Liver (tissue), 9 donors: ENCODE data around the gene E2F8. TPM values are rescaled to one million over a fixed set of nuclear protein-coding genes. Genes with fewer than 3 reads are reported as not detected.

ENCODE experiments used
- DNase-seq: peaks from one replicate; pipeline ENCODE4 v3.0.0-alpha.2; 2017; ENCODE audit warnings: low spot score
- H3K27ac ChIP-seq, 2 donors: one replicate each; pipeline ENCODE4 v1.7.0; 2013; ENCODE audit warnings: inconsistent platforms in 2 of 2, low read length in 2 of 2, control low read depth in 1 of 2, low read depth in 1 of 2, mild to moderate bottlenecking in 1 of 2
- H3K27me3 ChIP-seq, 4 donors: one replicate each; pipeline versions ENCODE4 v1.6.1 to v1.7.0; 2013; ENCODE audit warnings: low read length in 3 of 4, inconsistent platforms in 1 of 4, mild to moderate bottlenecking in 1 of 4, moderate library complexity in 1 of 4; ENCODE audit not compliant: control insufficient read depth in 4 of 4, insufficient read depth in 4 of 4
- H3K36me3 ChIP-seq, 4 donors: one replicate each; pipeline versions ENCODE4 v1.6.1 to v1.7.0; 2013; ENCODE audit warnings: low read length in 3 of 4, mild to moderate bottlenecking in 3 of 4, low read depth in 1 of 4, moderate library complexity in 1 of 4; ENCODE audit not compliant: control insufficient read depth in 4 of 4, insufficient read depth in 3 of 4
- H3K4me1 ChIP-seq, 4 donors: one replicate each; pipeline versions ENCODE4 v1.6.1 to v1.7.0; 2013; ENCODE audit warnings: low read length in 3 of 4, mild to moderate bottlenecking in 3 of 4, moderate library complexity in 1 of 4; ENCODE audit not compliant: control insufficient read depth in 4 of 4, insufficient read depth in 4 of 4
- H3K4me3 ChIP-seq, 3 donors: one replicate each; pipeline versions ENCODE4 v1.6.1 to v1.7.0; 2013; ENCODE audit warnings: low read length in 3 of 3, control low read depth in 1 of 3, low read depth in 1 of 3, mild to moderate bottlenecking in 1 of 3
- H3K9ac ChIP-seq, 2 donors: one replicate each; pipeline ENCODE4 v1.7.0; 2013; ENCODE audit warnings: low read length in 2 of 2, mild to moderate bottlenecking in 2 of 2, moderate library complexity in 2 of 2, control low read depth in 1 of 2, low read depth in 1 of 2
- H3K9me3 ChIP-seq, 4 donors: one replicate each; pipeline versions ENCODE4 v1.6.1 to v1.7.0; 2013; ENCODE audit warnings: low read length in 3 of 4; ENCODE audit not compliant: control insufficient read depth in 4 of 4
- EGR1 ChIP-seq, 2 donors: IDR thresholded peaks; 2 replicates each; pipeline ENCODE4 v1.6.1; 2016 to 2018; ENCODE audit warnings: antibody characterized with exemption in 2 of 2, low read depth in 2 of 2
- FOXA1 ChIP-seq: IDR thresholded peaks from 2 replicates; pipeline ENCODE4 v1.6.1; 2016; ENCODE audit warnings: antibody characterized with exemption
- FOXA2 ChIP-seq: IDR thresholded peaks from 2 replicates; pipeline ENCODE4 v1.6.1; 2016; ENCODE audit warnings: antibody characterized with exemption
- HNF4A ChIP-seq, 2 donors: conservative IDR thresholded peaks; 2 replicates each; pipeline ENCODE4 v1.6.1; 2016; ENCODE audit warnings: antibody characterized with exemption in 2 of 2, mild to moderate bottlenecking in 2 of 2
- JUND ChIP-seq, 2 donors: IDR thresholded peaks; 2 replicates each; pipeline ENCODE4 v1.6.1; 2016; ENCODE audit warnings: antibody characterized with exemption in 2 of 2
- RAD21 ChIP-seq, 2 donors: IDR thresholded peaks; 2 replicates each; pipeline ENCODE4 v1.6.1; 2016; ENCODE audit warnings: antibody characterized with exemption in 2 of 2, mild to moderate bottlenecking in 2 of 2
- RXRA ChIP-seq, 2 donors: IDR thresholded peaks; 2 replicates each; pipeline ENCODE4 v1.6.1; 2017 to 2018; ENCODE audit warnings: antibody characterized with exemption in 2 of 2, mild to moderate bottlenecking in 1 of 2
- SP1 ChIP-seq: IDR thresholded peaks from 2 replicates; pipeline ENCODE4 v1.6.1; 2018; ENCODE audit warnings: antibody characterized with exemption, mild to moderate bottlenecking
- TAF1 ChIP-seq: conservative IDR thresholded peaks from 2 replicates; pipeline ENCODE4 v1.6.1; 2016; ENCODE audit warnings: antibody characterized with exemption, mild to moderate bottlenecking
- YY1 ChIP-seq: IDR thresholded peaks from 2 replicates; pipeline ENCODE4 v1.6.1; 2016; ENCODE audit warnings: antibody characterized with exemption, mild to moderate bottlenecking
- WGBS: extraction: QIAGEN DNeasy Blood & Tissue Kit; methylation state at CpG from one replicate; pipeline ENCODE4 v1.1.7; 2013; 5-methylcytosine and 5-hydroxymethylcytosine counted together
- polyA plus RNA-seq, 2 donors: library from polyadenylated mRNA; stranded (reverse) in 1 of 2; unstranded in 1 of 2; fragments of 200-250 nt in 1 of 2; fragments of >200 nt in 1 of 2; fragmentation: Nextera tagmentation in 1 of 2; extraction: Ambion mirVana in 1 of 2; gene quantifications; one replicate each; pipeline versions ENCODE4 v1.2.1 to v1.2.3, GENCODE V29; 2013 to 2015
- total RNA-seq, 2 donors: library from RNA; depleted of rRNA; stranded (reverse); fragments of >200 nt; gene quantifications; one replicate each; pipeline ENCODE4 v1.2.3, GENCODE V29; 2014
- TF ChIP-seq, protein P1 (sequence below): IDR thresholded peaks from 2 replicates; pipeline ENCODE4 v1.6.1; 2016; ENCODE audit warnings: antibody characterized with exemption
- TF ChIP-seq, protein P2 (sequence below): IDR thresholded peaks from 2 replicates; pipeline ENCODE4 v1.6.1; 2016; ENCODE audit warnings: antibody characterized with exemption
- TF ChIP-seq, protein P3 (sequence below): IDR thresholded peaks from 2 replicates; pipeline ENCODE4 v1.6.1; 2016; ENCODE audit warnings: antibody characterized with exemption, mild to moderate bottlenecking
- TF ChIP-seq, protein P4 (sequence below): IDR thresholded peaks from 2 replicates; pipeline ENCODE4 v1.6.1; 2016; ENCODE audit warnings: antibody characterized with exemption
- TF ChIP-seq, protein P5 (sequence below): fragments of 150-350 bp; IDR thresholded peaks from 2 replicates; pipeline ENCODE4 v1.5.1; 2017; ENCODE audit warnings: improper control_type of control experiment, low read depth, low read length; ENCODE audit not compliant: missing input control
- donor health status: healthy.
- donor health status: healthy.
- donor health status: healthy.
- donor health status: healthy.
- donor health status: healthy.

E2F8 gene
- total and polyA plus RNA-seq, 4 donors: 0.14 to 9.6 (median 0.66) TPM; not detected in 1

DNA sequence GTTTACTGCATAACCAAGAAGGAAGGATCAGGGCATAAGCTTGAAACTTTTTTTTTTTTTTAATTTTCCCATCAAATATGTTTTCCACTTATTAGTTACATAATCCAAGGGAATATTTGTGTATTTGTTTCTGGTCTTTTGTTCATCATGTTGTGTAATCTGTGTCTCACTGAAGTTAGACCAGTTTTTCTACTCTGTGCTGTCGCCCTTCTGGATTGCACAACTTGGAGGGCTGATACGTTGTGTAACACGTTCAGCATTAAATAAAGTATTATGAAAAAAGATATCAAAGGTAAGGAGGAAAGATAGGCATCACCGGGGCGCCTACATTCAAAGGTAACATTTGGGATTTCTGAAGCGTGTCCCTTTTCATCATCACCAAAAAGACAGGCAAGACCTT, 3.3 kb upstream of the E2F8 start:
- Histone ChIP-seq H3K9ac (no peak overlapping the region), H3K9me3 (no peaks in the 10 kb centered on the region), H3K27ac (no peak overlapping the region), H3K4me3 (no peak overlapping the region), H3K36me3 (no peaks in the 10 kb centered on the region), H3K4me1 (peaks cover 6 to 22% (median 19%) of the 10 kb centered on the region in 4 donors), H3K27me3 (peaks cover 0 to 3% (median 2%) of the 10 kb centered on the region in 4 donors)
- TF ChIP-seq RXRA (IDR thresholded peaks at IDR 0.05) (peak in 1 of 2 donors; percentile 69), JUND (IDR thresholded peaks at IDR 0.05) (peak in 1 of 2 donors; percentile 31), HNF4A (conservative IDR thresholded peaks at IDR 0.05) (peak; percentile 34 to 72), RAD21 (IDR thresholded peaks at IDR 0.05) (peak in 1 of 2 donors; percentile 36), YY1 (peak; percentile 57), SP1 (peak; percentile 20), FOXA2 (no peak)
- TF ChIP-seq, protein P1, sequence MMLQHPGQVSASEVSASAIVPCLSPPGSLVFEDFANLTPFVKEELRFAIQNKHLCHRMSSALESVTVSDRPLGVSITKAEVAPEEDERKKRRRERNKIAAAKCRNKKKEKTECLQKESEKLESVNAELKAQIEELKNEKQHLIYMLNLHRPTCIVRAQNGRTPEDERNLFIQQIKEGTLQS: no peak
- TF ChIP-seq, protein P2, sequence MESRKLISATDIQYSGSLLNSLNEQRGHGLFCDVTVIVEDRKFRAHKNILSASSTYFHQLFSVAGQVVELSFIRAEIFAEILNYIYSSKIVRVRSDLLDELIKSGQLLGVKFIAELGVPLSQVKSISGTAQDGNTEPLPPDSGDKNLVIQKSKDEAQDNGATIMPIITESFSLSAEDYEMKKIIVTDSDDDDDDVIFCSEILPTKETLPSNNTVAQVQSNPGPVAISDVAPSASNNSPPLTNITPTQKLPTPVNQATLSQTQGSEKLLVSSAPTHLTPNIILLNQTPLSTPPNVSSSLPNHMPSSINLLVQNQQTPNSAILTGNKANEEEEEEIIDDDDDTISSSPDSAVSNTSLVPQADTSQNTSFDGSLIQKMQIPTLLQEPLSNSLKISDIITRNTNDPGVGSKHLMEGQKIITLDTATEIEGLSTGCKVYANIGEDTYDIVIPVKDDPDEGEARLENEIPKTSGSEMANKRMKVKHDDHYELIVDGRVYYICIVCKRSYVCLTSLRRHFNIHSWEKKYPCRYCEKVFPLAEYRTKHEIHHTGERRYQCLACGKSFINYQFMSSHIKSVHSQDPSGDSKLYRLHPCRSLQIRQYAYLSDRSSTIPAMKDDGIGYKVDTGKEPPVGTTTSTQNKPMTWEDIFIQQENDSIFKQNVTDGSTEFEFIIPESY: peak; percentile 48
- TF ChIP-seq, protein P3, sequence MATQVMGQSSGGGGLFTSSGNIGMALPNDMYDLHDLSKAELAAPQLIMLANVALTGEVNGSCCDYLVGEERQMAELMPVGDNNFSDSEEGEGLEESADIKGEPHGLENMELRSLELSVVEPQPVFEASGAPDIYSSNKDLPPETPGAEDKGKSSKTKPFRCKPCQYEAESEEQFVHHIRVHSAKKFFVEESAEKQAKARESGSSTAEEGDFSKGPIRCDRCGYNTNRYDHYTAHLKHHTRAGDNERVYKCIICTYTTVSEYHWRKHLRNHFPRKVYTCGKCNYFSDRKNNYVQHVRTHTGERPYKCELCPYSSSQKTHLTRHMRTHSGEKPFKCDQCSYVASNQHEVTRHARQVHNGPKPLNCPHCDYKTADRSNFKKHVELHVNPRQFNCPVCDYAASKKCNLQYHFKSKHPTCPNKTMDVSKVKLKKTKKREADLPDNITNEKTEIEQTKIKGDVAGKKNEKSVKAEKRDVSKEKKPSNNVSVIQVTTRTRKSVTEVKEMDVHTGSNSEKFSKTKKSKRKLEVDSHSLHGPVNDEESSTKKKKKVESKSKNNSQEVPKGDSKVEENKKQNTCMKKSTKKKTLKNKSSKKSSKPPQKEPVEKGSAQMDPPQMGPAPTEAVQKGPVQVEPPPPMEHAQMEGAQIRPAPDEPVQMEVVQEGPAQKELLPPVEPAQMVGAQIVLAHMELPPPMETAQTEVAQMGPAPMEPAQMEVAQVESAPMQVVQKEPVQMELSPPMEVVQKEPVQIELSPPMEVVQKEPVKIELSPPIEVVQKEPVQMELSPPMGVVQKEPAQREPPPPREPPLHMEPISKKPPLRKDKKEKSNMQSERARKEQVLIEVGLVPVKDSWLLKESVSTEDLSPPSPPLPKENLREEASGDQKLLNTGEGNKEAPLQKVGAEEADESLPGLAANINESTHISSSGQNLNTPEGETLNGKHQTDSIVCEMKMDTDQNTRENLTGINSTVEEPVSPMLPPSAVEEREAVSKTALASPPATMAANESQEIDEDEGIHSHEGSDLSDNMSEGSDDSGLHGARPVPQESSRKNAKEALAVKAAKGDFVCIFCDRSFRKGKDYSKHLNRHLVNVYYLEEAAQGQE: peak; percentile 41
- DNase-seq: no peak
- 41% methylated on average over 6 of the region's 6 CpGs for WGBS

DNA sequence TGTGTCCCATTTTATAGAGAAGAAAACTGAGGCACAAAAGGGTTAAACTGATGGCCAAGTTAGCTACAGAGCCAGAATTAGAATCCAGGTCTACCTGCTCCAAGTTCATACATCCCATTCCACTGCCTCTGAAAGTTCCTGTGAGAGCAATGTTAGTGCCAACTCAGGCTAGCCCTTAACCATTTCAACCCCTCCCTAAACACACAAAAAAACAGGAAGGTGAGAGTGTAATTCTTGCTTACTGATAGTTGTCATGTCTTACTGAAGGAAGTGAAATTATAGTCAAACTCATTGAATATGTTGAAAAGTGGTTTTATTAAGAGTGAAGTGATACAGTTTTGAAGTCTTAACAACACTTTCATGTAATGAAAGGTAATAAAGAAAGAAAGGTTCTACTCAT, 2.9 kb upstream of the E2F8 start:
- Histone ChIP-seq H3K9me3 (no peaks in the 10 kb centered on the region), H3K9ac (no peak overlapping the region), H3K4me1 (peaks cover 6 to 22% (median 19%) of the 10 kb centered on the region in 4 donors), H3K27me3 (peaks cover 0 to 3% (median 2%) of the 10 kb centered on the region in 4 donors), H3K4me3 (no peak overlapping the region), H3K27ac (no peak overlapping the region), H3K36me3 (no peaks in the 10 kb centered on the region)
- no peak for DNase-seq
- TF ChIP-seq RXRA (IDR thresholded peaks at IDR 0.05) (no peak), JUND (IDR thresholded peaks at IDR 0.05) (no peak), FOXA2 (no peak), TAF1 (no peak), FOXA1 (no peak), EGR1 (IDR thresholded peaks at IDR 0.05; ENCODE audit: low read depth in 2 of 2) (no peak)
- TF ChIP-seq, protein P2: no peak
- TF ChIP-seq, protein P4, sequence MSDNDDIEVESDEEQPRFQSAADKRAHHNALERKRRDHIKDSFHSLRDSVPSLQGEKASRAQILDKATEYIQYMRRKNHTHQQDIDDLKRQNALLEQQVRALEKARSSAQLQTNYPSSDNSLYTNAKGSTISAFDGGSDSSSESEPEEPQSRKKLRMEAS: no peak
- TF ChIP-seq, protein P3: no peak
- TF ChIP-seq, protein P1: no peak
- TF ChIP-seq, protein P5, sequence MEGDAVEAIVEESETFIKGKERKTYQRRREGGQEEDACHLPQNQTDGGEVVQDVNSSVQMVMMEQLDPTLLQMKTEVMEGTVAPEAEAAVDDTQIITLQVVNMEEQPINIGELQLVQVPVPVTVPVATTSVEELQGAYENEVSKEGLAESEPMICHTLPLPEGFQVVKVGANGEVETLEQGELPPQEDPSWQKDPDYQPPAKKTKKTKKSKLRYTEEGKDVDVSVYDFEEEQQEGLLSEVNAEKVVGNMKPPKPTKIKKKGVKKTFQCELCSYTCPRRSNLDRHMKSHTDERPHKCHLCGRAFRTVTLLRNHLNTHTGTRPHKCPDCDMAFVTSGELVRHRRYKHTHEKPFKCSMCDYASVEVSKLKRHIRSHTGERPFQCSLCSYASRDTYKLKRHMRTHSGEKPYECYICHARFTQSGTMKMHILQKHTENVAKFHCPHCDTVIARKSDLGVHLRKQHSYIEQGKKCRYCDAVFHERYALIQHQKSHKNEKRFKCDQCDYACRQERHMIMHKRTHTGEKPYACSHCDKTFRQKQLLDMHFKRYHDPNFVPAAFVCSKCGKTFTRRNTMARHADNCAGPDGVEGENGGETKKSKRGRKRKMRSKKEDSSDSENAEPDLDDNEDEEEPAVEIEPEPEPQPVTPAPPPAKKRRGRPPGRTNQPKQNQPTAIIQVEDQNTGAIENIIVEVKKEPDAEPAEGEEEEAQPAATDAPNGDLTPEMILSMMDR: no peak
